ENCODE data around the gene CEP192. TPM values are rescaled to one million over a fixed set of nuclear protein-coding genes. Genes with fewer than 3 reads are reported as not detected.

CEP192 gene
- total RNA-seq, 1 donor from 2014 or later = 17.4 TPM

GRCh38 chr18:13032173-13032572 is 41.0 kb downstream of the CEP192 start:
- no peak for DNase-seq (ENCODE audit: low read depth)
- H3K4me3 ChIP-seq (ENCODE audit: low read depth, low read length) = no peak overlapping the region
- TF ChIP-seq CTCF (conservative IDR thresholded peaks at IDR 0.05; ENCODE audit: low read depth, low read length) = no peak

- TF ChIP-seq CTCF (conservative IDR thresholded peaks at IDR 0.05; ENCODE audit: low read depth, low read length) = no peak
- no peak for DNase-seq (ENCODE audit: low read depth)
- no peak overlapping the region for H3K4me3 ChIP-seq (ENCODE audit: low read depth, low read length)
These were observed 44.2 kb downstream of the CEP192 start for GRCh38 chr18:13035249-13035914.

GRCh38 chr18:13036622-13037320 is 45.6 kb downstream of the CEP192 start:
- DNase-seq (ENCODE audit: low read depth) = no peak
- H3K4me3 ChIP-seq (ENCODE audit: low read depth, low read length) = no peak overlapping the region
- TF ChIP-seq CTCF (conservative IDR thresholded peaks at IDR 0.05; ENCODE audit: low read depth, low read length) = no peak

GRCh38 chr18:13039806-13040205 is 48.6 kb downstream of the CEP192 start:
- TF ChIP-seq CTCF (conservative IDR thresholded peaks at IDR 0.05; ENCODE audit: low read depth, low read length) = no peak
- no peak overlapping the region for H3K4me3 ChIP-seq (ENCODE audit: low read depth, low read length)
- DNase-seq (ENCODE audit: low read depth) = no peak

GRCh38 chr18:13043066-13043465 is 51.9 kb downstream of the CEP192 start:
- DNase-seq (ENCODE audit: low read depth) = no peak
- no peak overlapping the region for H3K4me3 ChIP-seq (ENCODE audit: low read depth, low read length)
- TF ChIP-seq CTCF (conservative IDR thresholded peaks at IDR 0.05; ENCODE audit: low read depth, low read length) = no peak

- no peak for DNase-seq (ENCODE audit: low read depth)
- TF ChIP-seq CTCF (conservative IDR thresholded peaks at IDR 0.05; ENCODE audit: low read depth, low read length) = no peak
- H3K4me3 ChIP-seq (ENCODE audit: low read depth, low read length) = no peak overlapping the region
These were observed 57.0 kb downstream of the CEP192 start for GRCh38 chr18:13048061-13048595.
